CD4-positive, alpha-beta T cell (primary cell): ENCODE measurements around the gene KDSR. TPM values are rescaled to one million over a fixed set of nuclear protein-coding genes. Genes with fewer than 3 reads are reported as not detected.

ENCODE experiments used
- ATAC-seq: fragments of 200-7000 bp; cut with Tn5 transposase; one replicate; pipeline ENCODE4 v1.10.0; 2022; ENCODE audit warnings: mild to moderate bottlenecking; ENCODE audit not compliant: poor library complexity
- CTCF ChIA-PET: fragments of 350-600 bp; sonication (Branson Sonifier 250); formaldehyde crosslinking; loops from one replicate; lab custom pipeline; 2021; ENCODE audit warnings: antibody characterized with exemption, inconsistent platforms; lab: Charles Lee
- POLR2A ChIA-PET: fragments of 350-600 bp; sonication (Branson Sonifier 250); formaldehyde crosslinking; loops from one replicate; lab custom pipeline; 2021; ENCODE audit warnings: antibody characterized with exemption, inconsistent platforms; lab: Charles Lee
- DNase-seq, 14 experiments: peaks; one replicate each; pipeline ENCODE4 v3.0.0-alpha.2; 2013 to 2020; ENCODE audit warnings: mixed read lengths in 2 of 14
- H3K27ac ChIP-seq, 2 donors: one replicate each; pipeline versions ENCODE4 v1.5.1 to v1.7.0; 2013; ENCODE audit warnings: low read length in 2 of 2, low read depth in 1 of 2, mild to moderate bottlenecking in 1 of 2
- H3K27me3 ChIP-seq, 2 experiments: 1 replicate in 1 of 2; 2 replicates in 1 of 2; pipeline versions ENCODE4 v1.6.1 to v1.7.0; 2013; ENCODE audit warnings: low read length in 2 of 2, control low read depth in 1 of 2, mild to moderate bottlenecking in 1 of 2, moderate library complexity in 1 of 2; ENCODE audit not compliant: insufficient read depth in 2 of 2, control insufficient read depth in 1 of 2
- H3K36me3 ChIP-seq: one replicate; pipeline ENCODE4 v1.6.1; 2013; ENCODE audit warnings: low read length, control low read depth; ENCODE audit not compliant: insufficient read depth
- H3K4me1 ChIP-seq: one replicate; pipeline ENCODE4 v1.6.1; 2013; ENCODE audit warnings: low read length, control low read depth; ENCODE audit not compliant: insufficient read depth
- H3K4me3 ChIP-seq: one replicate; pipeline ENCODE4 v1.5.1; 2013; ENCODE audit warnings: mild to moderate bottlenecking, low read length, moderate library complexity
- H3K9me3 ChIP-seq, 2 experiments: 1 replicate in 1 of 2; 2 replicates in 1 of 2; pipeline versions ENCODE4 v1.6.1 to v1.7.0; 2013; ENCODE audit warnings: low read length in 2 of 2, mild to moderate bottlenecking in 2 of 2, control low read depth in 1 of 2, moderate library complexity in 1 of 2; ENCODE audit not compliant: control insufficient read depth in 1 of 2, insufficient read depth in 1 of 2
- H3K27ac Mint-ChIP-seq: one replicate; pipeline ENCODE4 v1.8.0; 2020; ENCODE audit warnings: mixed read lengths
- H3K27me3 Mint-ChIP-seq: one replicate; pipeline ENCODE4 v1.8.0; 2021; ENCODE audit warnings: mixed read lengths
- H3K36me3 Mint-ChIP-seq: one replicate; pipeline ENCODE4 v1.8.0; 2021; ENCODE audit warnings: low read depth, mixed read lengths
- H3K4me1 Mint-ChIP-seq: one replicate; pipeline ENCODE4 v1.8.0; 2021; ENCODE audit warnings: low read depth, mixed read lengths
- H3K4me3 Mint-ChIP-seq: one replicate; pipeline ENCODE4 v1.8.0; 2020; ENCODE audit warnings: mild to moderate bottlenecking, mixed read lengths
- H3K9me3 Mint-ChIP-seq: one replicate; pipeline ENCODE4 v1.8.0; 2020; ENCODE audit warnings: mixed read lengths
- CTCF ChIP-seq: fragments of 200-600 bp; IDR thresholded peaks from one replicate; pipeline ENCODE4 v1.8.0; 2022; ENCODE audit warnings: antibody characterized with exemption, mild to moderate bottlenecking
- intact Hi-C, 2 experiments: fragments of 100-400 bp; cut with DNase I in 1 of 2; cut with micrococcal nuclease in 1 of 2; formaldehyde crosslinking; loops; one replicate each; pipeline versions ENCODE4 v1.15.1 to v1.9.0; 2023 to 2025; cut with DNase I, micrococcal nuclease
- polyA plus RNA-seq, 2 donors: library from polyadenylated mRNA; unstranded; fragments of 120-200 nt; gene quantifications; one replicate each; pipeline ENCODE4 v1.2.1, GENCODE V29; 2013
- total RNA-seq, 174 experiments: library from RNA in 2 of 174; stranded (reverse) in 2 of 174; gene quantifications; one replicate each; pipeline ENCODE4 v1.2.3 and lab custom pipeline; 2021 to 2026

Gene KDSR
- 10 to 100 TPM; 21.1 to 23.5 TPM for total RNA-seq
- polyA plus RNA-seq (2013, experiment 1 of 2): 32.8 TPM
- 37.6 TPM for polyA plus RNA-seq (2013, experiment 2 of 2)
- total RNA-seq (lab: John Stamatoyannopoulos, UW): 35.1 to 235 (median 102) reads per million in 172 experiments

- Histone ChIP-seq H3K27ac (peak within 1 kb of the TSS; percentile 65 to 72), H3K27me3 (no peaks in the 10 kb centered on the region), H3K9me3 (no peaks in the 10 kb centered on the region), H3K4me1 (peaks cover 33% of the 10 kb centered on the region), H3K4me3 (peak within 1 kb of the TSS; percentile 94), H3K36me3 (peaks cover 5% of the 10 kb centered on the region)
- Mint-ChIP-seq H3K27ac (peak within 1 kb of the TSS; percentile 91), H3K9me3 (no peaks in the 10 kb centered on the region), H3K27me3 (no peaks in the 10 kb centered on the region), H3K36me3 (peaks cover 33% of the 10 kb centered on the region), H3K4me3 (peak within 1 kb of the TSS; percentile 94), H3K4me1 (peaks cover 56% of the 10 kb centered on the region)
- CTCF ChIA-PET: interaction anchor here (1.1 kb wide), 1 partner anchor 49 kb away, joined by 3 read pairs; no protein-coding TSS in a partner anchor
- no peak for TF ChIP-seq CTCF
- intact Hi-C loops: loop anchor here (1.0 to 5.0 kb wide), 7 partner anchors 40 to 1180 kb away; partner anchors contain the start of genes BCL2 (in 1 of the 2), PHLPP1 (in 1 of the 2), PIGN (in 1 of the 2) and RELCH (in 1 of the 2)
- POLR2A ChIA-PET: interaction anchor here (0.9 to 3.7 kb wide), 6 partner anchors 17 to 1180 kb away, joined by 3 to 46 read pairs (median 4); partner anchors contain the start of genes BCL2, PHLPP1, PIGN and RELCH
- ATAC-seq (peak; percentile 80), DNase-seq (peak; percentile 63 to 91 (median 77))
Observed at GRCh38 chr18:63367053-63367953, at the start of gene KDSR. KDSR (minus strand) TSS chr18:63367206; CDS start chr18:63367118, 88 bp downstream.

DNA sequence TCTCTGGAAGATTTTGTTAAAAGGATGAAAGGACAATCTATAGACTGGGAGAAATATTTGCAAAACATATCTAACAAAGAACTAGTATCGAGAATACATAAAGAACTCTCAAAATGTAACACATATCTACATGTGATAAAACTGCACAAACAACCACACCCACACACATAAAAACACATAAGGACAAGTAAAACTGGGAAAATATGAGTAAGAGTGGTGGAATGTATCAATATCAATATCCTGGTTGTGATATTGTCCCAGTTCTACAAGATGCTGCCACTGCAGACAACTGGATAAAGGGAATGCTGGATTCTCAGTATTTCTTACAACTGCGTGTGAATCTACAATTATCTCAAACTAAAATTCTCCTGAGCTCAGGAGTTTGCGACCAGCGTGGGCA is 45.9 kb upstream of the KDSR start:
- Histone ChIP-seq H3K27me3 (no peaks in the 10 kb centered on the region), H3K4me1 (peaks cover 22% of the 10 kb centered on the region), H3K27ac (no peak overlapping the region), H3K4me3 (no peak overlapping the region), H3K9me3 (no peaks in the 10 kb centered on the region), H3K36me3 (peaks cover 69% of the 10 kb centered on the region)
- ATAC-seq (no peak), DNase-seq (no peak)
- no peak overlapping the region for H3K4me3 Mint-ChIP-seq
- no peaks in the 10 kb centered on the region for H3K27me3 Mint-ChIP-seq
- intact Hi-C loops: no loop called here
- no peaks in the 10 kb centered on the region for H3K9me3 Mint-ChIP-seq
- TF ChIP-seq CTCF: no peak
- ChIA-PET CTCF (no interaction called here), POLR2A (no interaction called here)
- H3K36me3 Mint-ChIP-seq: peaks cover 65% of the 10 kb centered on the region
- H3K4me1 Mint-ChIP-seq: peaks cover 52% of the 10 kb centered on the region
- H3K27ac Mint-ChIP-seq: no peak overlapping the region

DNA sequence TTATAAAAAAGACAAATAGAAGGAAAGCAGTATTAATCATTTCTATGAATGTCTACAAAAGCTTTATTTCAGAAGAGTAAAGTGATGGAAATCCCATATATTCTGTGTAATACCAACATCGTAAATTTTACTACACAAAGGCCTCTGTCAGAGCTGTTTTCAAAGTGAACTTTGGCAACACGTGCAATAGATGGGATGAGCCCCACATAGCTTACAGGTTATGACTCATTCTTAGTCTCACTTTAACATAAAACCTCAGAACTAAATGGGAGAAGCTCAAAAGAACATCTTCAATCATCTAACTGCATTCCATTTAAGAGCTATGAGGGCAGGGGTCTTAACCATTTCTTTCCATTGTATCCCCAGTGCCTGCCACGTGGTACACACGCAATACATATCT is 43.8 kb upstream of the KDSR start:
- POLR2A ChIA-PET: interaction anchor here (3.8 kb wide), 1 partner anchor 11 kb away, joined by 25 read pairs; the partner anchor contains the start of gene VPS4B
- intact Hi-C loops: no loop called here
- ATAC-seq: no peak

More for the DNA sequence above, 43.8 kb upstream of the KDSR start:
- H3K27me3 Mint-ChIP-seq: no peaks in the 10 kb centered on the region
- peaks cover 57% of the 10 kb centered on the region for H3K4me1 Mint-ChIP-seq
- H3K27ac Mint-ChIP-seq: peak overlapping the region; percentile 73
- no peak overlapping the region for H3K4me3 Mint-ChIP-seq
- no peaks in the 10 kb centered on the region for H3K9me3 Mint-ChIP-seq
- no peak overlapping the region for H3K4me3 ChIP-seq
- peaks cover 11% of the 10 kb centered on the region for H3K4me1 ChIP-seq
- H3K36me3 Mint-ChIP-seq: peaks cover 87% of the 10 kb centered on the region
- H3K36me3 ChIP-seq: peaks cover 70% of the 10 kb centered on the region
- no peak for TF ChIP-seq CTCF
- H3K27me3 ChIP-seq: no peaks in the 10 kb centered on the region
- no peak overlapping the region for H3K27ac ChIP-seq
- H3K9me3 ChIP-seq: no peaks in the 10 kb centered on the region
- DNase-seq: no peak
- CTCF ChIA-PET: interaction anchor here (1.3 to 1.4 kb wide), 2 partner anchors 11 to 92 kb away, joined by 3 to 4 read pairs; partner anchors contain the start of gene VPS4B
